ENCODE results near the gene TUBA4B.

DNA sequence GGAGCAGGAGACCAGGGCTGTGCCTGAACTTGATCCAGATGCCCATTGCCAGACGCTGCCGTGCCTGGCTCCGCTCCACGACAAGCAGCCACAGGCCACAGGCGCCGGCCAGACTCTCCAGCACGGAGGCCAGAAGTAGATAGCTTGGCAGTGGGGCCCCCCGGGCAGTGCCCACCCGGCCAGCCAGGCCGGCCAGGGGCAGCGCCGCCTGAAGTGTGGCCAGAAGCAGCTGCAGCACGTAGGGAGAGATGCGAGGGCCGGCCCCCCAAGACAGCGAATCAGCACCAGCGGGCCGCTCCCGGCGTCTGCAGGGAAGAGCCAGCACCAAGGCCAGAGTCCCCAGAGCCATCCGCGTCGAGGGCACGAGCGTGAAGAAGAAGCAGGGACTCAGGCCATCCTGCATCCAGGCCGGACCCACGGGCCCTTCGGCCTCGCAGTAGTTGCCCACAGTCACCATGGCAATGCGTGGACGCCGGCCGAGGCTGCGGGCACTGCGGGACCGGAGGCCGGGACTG is 34.8 kb upstream of the TUBA4B start:
- TF ChIP-seq, protein P1, sequence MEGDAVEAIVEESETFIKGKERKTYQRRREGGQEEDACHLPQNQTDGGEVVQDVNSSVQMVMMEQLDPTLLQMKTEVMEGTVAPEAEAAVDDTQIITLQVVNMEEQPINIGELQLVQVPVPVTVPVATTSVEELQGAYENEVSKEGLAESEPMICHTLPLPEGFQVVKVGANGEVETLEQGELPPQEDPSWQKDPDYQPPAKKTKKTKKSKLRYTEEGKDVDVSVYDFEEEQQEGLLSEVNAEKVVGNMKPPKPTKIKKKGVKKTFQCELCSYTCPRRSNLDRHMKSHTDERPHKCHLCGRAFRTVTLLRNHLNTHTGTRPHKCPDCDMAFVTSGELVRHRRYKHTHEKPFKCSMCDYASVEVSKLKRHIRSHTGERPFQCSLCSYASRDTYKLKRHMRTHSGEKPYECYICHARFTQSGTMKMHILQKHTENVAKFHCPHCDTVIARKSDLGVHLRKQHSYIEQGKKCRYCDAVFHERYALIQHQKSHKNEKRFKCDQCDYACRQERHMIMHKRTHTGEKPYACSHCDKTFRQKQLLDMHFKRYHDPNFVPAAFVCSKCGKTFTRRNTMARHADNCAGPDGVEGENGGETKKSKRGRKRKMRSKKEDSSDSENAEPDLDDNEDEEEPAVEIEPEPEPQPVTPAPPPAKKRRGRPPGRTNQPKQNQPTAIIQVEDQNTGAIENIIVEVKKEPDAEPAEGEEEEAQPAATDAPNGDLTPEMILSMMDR (IDR thresholded peaks at IDR 0.05): no peak
- TF ChIP-seq POLR2AphosphoS5 (IDR thresholded peaks at IDR 0.05; ENCODE audit: low read depth, low read length): no peak

All from Panc1 (cell line).